ENCODE measurements around the gene POLR3K. TPM values are rescaled to one million over a fixed set of nuclear protein-coding genes. Genes with fewer than 3 reads are reported as not detected.

POLR3K gene
- total RNA-seq, 1 experiment from 2014 or later = 40.1 TPM

GRCh38 chr16:53346-54236, at the start of gene POLR3K, which contains the start of gene SNRNP25 (continued):
- TF ChIP-seq FOXJ3 (CRISPR knock-in tag; IDR thresholded peaks at IDR 0.05; ENCODE audit: borderline replicate concordance) (no peak), FOXK1 (CRISPR knock-in tag; IDR thresholded peaks at IDR 0.05) (peak; percentile 65), ESRRA (CRISPR knock-in tag; IDR thresholded peaks at IDR 0.05; ENCODE audit: borderline replicate concordance) (no peak; the same call in 1 of the 2 replicates), JUN (CRISPR knock-in tag; IDR thresholded peaks at IDR 0.05) (no peak), PRRX2 (CRISPR knock-in tag; IDR thresholded peaks at IDR 0.05) (no peak), SMAD3 (CRISPR knock-in tag; IDR thresholded peaks at IDR 0.05; ENCODE audit: borderline replicate concordance) (peak; percentile 84; the same call in 1 of the 2 replicates), CBFB (CRISPR knock-in tag; IDR thresholded peaks at IDR 0.05; ENCODE audit: low read depth) (no peak), GTF2I (CRISPR knock-in tag; conservative IDR thresholded peaks at IDR 0.05) (no peak), E2F5 (CRISPR knock-in tag; IDR thresholded peaks at IDR 0.05) (peak; percentile 96; the same call in 1 of the 2 replicates), MXD4 (CRISPR knock-in tag; IDR thresholded peaks at IDR 0.05; ENCODE audit: borderline replicate concordance) (no peak), USF2 (CRISPR knock-in tag; IDR thresholded peaks at IDR 0.05) (no peak; the same call in none of the 2 replicates), NFE2L1 (CRISPR knock-in tag; IDR thresholded peaks at IDR 0.05) (peak; percentile 84), SP1 (CRISPR knock-in tag; conservative IDR thresholded peaks at IDR 0.05) (peak; percentile 93), ZNF219 (CRISPR knock-in tag; IDR thresholded peaks at IDR 0.05; ENCODE audit: borderline replicate concordance) (no peak), STAT6 (CRISPR knock-in tag; conservative IDR thresholded peaks at IDR 0.05; ENCODE audit: low read depth) (no peak), CREB1 (CRISPR knock-in tag; IDR thresholded peaks at IDR 0.05) (no peak), NR2C2 (CRISPR knock-in tag; IDR thresholded peaks at IDR 0.05) (peak; percentile 45; the same call in 1 of the 2 replicates)
- TF ChIP-seq, protein P1, sequence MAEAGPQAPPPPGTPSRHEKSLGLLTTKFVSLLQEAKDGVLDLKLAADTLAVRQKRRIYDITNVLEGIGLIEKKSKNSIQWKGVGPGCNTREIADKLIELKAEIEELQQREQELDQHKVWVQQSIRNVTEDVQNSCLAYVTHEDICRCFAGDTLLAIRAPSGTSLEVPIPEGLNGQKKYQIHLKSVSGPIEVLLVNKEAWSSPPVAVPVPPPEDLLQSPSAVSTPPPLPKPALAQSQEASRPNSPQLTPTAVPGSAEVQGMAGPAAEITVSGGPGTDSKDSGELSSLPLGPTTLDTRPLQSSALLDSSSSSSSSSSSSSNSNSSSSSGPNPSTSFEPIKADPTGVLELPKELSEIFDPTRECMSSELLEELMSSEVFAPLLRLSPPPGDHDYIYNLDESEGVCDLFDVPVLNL (CRISPR knock-in tag; IDR thresholded peaks at IDR 0.05; ENCODE audit: borderline replicate concordance, low read depth) = 0 out of 2 replicates have a peak, but pooled peaks have one; percentile 4
- TF ChIP-seq, protein P2, sequence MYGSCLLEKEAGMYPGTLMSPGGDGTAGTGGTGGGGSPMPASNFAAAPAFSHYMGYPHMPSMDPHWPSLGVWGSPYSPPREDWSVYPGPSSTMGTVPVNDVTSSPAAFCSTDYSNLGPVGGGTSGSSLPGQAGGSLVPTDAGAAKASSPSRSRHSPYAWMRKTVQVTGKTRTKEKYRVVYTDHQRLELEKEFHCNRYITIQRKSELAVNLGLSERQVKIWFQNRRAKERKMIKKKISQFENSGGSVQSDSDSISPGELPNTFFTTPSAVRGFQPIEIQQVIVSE (CRISPR knock-in tag; IDR thresholded peaks at IDR 0.05; ENCODE audit: borderline replicate concordance) = no peak
- TF ChIP-seq, protein P3, sequence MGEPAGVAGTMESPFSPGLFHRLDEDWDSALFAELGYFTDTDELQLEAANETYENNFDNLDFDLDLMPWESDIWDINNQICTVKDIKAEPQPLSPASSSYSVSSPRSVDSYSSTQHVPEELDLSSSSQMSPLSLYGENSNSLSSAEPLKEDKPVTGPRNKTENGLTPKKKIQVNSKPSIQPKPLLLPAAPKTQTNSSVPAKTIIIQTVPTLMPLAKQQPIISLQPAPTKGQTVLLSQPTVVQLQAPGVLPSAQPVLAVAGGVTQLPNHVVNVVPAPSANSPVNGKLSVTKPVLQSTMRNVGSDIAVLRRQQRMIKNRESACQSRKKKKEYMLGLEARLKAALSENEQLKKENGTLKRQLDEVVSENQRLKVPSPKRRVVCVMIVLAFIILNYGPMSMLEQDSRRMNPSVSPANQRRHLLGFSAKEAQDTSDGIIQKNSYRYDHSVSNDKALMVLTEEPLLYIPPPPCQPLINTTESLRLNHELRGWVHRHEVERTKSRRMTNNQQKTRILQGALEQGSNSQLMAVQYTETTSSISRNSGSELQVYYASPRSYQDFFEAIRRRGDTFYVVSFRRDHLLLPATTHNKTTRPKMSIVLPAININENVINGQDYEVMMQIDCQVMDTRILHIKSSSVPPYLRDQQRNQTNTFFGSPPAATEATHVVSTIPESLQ (CRISPR knock-in tag; IDR thresholded peaks at IDR 0.05) = no peak
- TF ChIP-seq, protein P4, sequence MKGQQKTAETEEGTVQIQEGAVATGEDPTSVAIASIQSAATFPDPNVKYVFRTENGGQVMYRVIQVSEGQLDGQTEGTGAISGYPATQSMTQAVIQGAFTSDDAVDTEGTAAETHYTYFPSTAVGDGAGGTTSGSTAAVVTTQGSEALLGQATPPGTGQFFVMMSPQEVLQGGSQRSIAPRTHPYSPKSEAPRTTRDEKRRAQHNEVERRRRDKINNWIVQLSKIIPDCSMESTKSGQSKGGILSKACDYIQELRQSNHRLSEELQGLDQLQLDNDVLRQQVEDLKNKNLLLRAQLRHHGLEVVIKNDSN (CRISPR knock-in tag; IDR thresholded peaks at IDR 0.05) = peak; percentile 65; the same call in 1 of the 2 replicates
- TF ChIP-seq, protein P5, sequence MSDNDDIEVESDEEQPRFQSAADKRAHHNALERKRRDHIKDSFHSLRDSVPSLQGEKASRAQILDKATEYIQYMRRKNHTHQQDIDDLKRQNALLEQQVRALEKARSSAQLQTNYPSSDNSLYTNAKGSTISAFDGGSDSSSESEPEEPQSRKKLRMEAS (CRISPR knock-in tag; IDR thresholded peaks at IDR 0.05) = peak; percentile 98
- TF ChIP-seq, protein P6, sequence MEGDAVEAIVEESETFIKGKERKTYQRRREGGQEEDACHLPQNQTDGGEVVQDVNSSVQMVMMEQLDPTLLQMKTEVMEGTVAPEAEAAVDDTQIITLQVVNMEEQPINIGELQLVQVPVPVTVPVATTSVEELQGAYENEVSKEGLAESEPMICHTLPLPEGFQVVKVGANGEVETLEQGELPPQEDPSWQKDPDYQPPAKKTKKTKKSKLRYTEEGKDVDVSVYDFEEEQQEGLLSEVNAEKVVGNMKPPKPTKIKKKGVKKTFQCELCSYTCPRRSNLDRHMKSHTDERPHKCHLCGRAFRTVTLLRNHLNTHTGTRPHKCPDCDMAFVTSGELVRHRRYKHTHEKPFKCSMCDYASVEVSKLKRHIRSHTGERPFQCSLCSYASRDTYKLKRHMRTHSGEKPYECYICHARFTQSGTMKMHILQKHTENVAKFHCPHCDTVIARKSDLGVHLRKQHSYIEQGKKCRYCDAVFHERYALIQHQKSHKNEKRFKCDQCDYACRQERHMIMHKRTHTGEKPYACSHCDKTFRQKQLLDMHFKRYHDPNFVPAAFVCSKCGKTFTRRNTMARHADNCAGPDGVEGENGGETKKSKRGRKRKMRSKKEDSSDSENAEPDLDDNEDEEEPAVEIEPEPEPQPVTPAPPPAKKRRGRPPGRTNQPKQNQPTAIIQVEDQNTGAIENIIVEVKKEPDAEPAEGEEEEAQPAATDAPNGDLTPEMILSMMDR (IDR thresholded peaks at IDR 0.05) = no peak
